ENCODE data around the gene SNAP25. TPM values are rescaled to one million over a fixed set of nuclear protein-coding genes. Genes with fewer than 3 reads are reported as not detected.

The SNAP25 gene
- total RNA-seq, 1 donor from 2014 or later = 3.5 TPM

DNA sequence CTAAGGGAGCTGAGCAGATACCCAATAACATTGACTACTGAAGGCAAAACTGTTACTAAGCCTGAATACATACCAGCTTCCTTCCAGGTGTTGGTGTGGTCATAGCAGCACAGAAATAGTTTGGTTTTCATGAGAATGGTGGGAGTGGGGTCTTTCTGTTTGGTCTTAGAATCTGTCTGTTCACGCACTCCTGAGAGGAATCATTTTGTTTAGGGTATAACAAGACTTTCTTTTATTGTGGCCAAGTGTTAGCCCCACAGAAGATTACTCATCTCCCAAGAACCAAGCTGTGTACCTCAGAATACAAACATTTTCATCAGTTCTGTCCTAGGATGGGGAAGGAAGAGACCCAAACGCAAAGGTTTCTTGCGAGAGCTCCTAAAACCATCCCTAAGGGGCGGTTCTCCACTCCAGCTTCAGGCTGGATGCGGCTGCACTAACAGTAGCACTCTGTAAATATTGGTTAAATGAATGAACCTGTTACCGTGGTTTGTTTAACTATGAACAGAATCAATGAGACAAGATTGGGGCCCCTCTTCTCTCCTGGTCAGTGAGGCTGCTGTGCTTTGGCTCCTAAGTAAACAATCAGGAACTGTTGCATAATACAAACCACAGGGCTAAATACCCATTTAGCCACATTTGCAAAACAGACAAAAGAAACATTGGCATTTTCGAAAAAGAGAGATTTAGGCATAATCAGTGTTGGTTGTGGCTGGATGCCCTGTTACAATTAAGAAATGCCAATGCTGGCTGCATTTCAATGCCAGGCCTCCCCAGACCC lies 44.9 kb downstream of the SNAP25 start:
- no peak for DNase-seq

DNA sequence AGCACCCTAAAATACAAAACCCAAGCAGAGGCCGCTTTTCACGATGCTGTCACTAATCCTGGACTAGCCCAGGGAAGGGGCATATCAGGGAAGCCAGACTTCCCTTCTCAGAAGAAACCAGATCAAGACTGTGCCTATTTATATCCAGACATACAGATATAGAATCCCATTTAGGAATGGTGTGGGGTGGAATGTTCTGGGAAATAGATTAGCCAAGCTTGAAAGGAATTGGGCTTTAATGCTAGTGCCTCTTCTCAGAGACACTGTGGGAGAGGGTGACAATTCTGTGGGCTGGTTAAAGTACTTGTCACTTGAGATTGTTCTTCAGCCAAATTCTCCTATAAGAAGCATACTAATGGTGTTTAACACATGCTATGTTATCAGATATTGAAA lies 45.5 kb downstream of the SNAP25 start:
- no peak for DNase-seq

DNA sequence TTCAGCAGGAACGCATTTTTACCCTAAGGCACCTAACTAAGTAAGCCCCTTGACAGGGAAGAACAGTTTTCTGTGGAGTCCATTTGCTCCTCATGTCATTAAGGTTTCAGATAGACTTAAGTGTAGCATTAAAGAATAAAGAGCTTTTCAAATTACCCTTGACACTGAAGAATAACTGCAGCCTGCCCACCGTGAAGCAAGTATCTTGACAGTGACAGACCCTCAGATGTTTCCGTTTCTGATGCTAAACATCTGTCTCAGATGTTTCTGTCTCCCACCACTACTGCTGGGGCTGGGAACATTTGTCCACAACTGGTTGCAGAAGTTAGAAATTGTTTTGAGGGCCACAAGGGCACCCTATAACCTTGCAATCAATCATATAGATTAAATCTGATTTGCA lies 50.0 kb downstream of the SNAP25 start:
- DNase-seq = no peak

DNA sequence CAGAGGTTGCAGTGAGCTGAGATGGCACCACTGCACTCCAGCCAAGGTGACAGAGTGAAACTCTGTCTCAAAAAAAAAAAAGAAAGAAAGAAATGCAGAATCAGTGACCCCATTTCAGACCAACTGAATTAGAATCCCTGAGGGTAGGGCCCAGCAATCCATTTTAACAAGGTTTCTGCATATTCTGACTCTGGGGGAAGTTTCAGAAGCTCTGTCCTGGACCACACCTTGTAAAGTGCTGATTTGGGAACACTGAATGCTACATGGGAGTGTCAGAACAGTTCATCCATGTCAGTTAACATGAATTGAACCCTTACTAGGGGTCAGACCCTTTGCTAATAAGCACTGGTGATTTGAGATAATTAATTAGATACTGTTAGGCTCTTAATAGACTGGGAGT lies 52.0 kb downstream of the SNAP25 start:
- DNase-seq = no peak

DNA sequence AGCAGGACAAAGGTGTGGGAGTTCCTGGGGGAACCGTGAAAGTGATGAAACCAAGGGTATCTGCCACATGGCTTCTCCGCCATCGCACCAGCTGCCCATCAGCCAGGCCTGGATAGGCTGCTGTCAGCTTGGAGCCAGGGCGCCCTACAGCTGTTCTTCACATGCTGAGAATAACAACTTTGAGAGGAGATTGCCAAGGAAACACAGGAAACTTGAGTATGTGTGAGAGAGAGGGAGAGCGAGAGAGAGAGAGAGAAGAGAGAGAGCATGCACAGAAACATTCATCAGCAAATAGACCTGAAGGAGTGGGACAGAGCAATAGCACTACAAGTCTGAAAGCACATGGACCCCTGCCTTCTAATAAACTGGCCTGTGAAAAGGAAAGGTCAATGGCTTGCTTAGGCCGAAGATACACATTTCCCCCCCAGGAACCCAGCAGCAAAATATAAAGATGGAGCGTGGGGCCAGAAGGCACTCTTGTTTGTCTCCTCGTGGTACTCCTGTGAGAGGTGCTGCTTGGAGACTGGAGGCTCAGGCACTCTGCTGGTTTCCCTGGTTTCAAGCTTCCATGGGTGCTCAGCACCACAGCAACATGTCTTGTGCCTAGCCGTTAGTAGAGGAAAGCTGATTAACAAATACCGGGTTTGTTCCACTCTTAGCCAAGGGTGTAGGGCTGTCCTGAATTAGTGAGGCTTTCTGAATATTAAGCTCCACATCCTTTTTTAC lies 53.0 kb downstream of the SNAP25 start:
- peak; percentile 38 for DNase-seq

DNA sequence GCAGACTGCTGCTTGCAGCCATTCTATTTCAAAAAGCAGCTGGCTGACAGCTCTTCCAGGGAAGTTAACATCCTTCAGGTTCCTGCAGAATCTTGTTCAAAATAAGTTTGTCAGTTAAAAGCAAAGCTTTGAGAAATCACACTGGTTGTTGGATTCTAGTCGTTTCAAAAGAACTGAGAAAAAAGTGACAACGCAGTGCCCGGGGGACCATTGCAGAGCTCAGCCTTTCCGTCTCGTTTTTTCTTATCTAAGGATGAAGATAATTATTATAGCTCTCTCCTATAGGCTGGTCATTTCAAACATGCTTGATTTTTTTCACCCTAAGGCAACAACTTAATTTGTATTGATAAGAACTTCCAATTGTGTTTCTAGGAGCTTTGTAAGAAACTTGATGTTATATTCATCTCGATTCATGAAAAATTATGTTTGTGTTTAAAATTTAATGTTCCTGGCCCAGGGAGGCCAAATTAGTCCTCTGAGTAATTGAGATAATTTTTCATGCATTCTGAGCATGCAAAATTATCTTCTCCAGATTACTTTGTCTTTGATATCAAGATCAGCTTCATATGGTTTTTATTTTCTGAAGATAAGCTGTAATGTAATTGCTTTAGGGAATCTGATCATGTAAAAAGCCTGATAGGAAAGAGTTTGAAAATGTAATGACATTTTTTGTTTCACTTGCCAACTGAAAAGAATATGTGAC lies 58.4 kb downstream of the SNAP25 start:
- DNase-seq = no peak

DNA sequence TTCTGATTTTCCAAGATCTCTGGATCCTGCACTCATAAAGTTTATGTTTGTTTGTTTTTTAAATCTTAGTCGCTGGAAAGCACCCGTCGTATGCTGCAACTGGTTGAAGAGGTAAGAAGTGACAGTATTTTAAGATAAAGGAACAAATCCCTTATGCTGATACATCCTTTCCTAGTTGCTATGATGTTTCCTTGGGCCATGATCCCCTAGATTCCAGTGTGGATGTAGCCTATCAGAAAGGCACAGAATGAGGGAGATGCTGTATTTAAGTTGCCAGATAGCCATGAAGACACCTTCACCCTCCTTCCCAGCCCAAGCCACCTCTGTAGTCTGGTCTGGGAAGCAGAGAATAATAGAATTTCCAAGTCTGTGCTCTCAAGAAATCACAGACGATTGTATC lies 59.0 kb downstream of the SNAP25 start:
- no peak for DNase-seq

DNA sequence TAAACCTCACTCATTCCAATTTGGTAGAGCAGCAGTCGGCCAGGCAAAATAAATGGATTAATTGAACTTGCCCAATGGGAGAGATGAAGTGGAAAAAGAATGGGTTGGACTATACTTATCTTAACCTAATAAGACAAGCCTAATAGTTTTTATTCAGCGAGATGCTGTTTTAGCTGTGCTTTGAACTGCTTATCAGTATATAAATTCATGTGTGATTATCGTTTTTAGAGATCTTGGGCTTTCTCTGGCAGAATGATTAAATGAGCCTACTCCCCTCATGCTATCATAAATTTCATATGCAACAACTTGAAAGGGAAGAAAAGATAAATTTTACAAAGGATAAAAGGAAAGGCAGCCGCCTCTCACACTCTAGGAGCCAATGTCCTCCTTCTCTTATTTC lies 59.8 kb downstream of the SNAP25 start:
- no peak for DNase-seq

DNA sequence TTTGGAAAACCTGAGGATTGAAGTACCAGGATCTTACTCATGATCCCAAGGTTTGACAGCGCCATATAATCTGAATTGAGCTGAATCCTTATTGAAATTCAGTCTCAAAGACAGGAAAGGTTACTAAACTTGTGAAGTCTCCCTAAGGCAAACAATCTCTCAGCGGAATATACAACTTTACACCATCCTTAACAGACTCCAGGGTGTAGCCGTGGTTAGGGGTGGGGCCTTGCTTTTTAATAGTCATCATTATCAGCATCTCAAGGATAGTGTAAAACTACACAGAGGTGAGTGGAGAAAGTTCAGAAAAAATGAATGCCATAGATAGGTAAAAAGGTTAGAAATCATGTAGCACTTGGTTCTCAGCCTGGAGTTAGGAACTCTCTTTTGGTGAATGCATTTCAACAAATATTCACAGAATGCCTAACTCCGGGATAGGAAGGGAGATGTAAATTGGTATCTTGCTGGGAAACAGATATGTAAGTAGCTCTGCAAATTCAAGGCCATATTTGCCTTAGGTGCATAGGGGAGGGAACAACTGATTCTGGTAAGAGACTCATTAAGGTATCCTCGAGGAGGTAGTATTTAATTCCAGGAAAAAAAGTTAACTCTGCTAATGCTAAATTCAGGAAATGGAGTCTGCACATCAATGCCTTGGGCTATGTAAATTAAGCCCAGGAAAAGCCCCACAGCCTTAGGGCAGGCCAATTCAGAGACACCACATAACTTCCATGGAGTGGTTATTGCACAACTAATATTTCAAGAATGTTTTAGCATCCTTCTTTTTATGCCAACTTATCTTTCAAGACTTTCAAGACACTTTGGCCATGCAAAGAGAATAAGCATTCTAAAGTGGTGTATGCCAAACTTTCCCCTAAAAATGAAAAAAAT lies 61.6 kb downstream of the SNAP25 start:
- no peak for DNase-seq

DNA sequence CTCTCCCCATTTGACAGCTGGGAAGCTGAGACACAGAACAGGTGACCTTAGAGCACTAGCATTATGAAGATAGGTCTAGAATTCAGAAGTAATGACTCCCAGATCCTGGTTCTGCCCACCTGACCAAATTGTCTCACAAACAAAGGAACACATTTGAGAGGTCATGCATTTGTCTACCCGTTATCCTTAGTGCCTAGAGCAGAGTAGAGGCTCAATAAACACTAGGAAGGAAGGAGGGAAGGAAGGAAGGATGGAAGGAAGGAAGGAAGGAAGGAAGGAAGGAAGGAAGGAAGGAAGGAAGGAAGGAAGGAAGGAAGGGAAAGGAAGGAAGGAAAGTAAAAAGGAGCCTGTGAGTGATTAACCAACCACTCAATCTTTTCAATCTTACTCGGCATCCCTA lies 63.3 kb downstream of the SNAP25 start:
- no peak for DNase-seq

DNA sequence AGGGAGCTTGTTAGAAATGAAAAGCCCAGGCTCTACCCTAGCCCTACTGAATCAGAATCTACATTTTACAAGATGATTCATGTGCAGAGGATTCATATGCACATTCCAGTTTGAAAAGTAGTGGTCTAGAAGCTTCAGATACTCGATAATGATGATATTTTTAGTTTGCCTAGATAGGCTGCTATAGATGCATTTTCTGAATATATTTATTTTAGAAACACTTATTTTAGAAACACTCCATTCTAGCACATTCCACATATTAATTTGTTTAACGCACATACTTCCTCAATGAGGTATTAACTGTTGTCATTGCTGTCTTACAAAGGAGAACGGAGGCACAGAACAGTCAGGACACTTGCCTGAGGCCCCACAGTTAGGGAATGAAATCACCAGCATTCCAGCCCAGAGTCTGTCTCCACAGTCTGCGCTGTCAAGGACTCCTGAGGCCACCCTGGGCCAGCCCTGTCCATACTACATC lies 64.4 kb downstream of the SNAP25 start:
- no peak for DNase-seq

DNA sequence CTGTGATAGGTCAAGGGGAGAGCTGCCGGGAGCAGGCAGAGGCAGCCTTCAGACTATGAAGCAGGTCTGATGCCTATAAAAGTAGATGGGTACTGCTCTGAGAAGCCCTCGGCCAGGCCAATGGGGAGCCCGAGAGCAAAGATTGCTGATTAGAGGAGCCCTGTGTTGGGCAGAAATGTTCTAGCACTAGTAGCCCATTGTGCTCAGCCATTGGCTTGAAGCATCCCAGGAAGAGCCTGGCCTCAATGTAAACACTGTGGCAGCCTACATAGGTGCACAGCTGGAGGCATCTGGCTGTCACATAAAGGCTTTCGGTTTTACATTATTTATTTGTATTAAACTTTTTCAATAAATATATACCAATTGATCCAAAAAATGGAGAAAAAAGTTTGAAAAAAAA lies 67.7 kb downstream of the SNAP25 start:
- DNase-seq = no peak

DNA sequence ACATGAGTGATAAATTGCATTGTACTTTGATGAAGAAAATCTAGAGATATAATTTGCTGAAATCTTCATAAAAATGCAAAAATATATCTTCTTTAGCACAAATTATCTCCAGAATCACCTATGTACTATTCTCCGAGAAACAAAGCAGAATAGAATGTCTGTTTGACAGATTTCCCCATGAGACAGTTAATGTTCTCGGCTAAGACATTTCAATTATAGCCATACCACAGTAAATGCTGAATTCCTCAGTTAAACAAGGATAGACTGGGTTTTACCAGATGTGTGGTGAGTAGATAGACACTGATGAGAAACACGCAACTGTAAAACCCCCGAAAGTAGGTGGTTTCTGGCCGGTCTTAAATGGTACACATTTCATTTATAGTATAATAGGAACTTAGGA lies 69.8 kb downstream of the SNAP25 start:
- no peak for DNase-seq

DNA sequence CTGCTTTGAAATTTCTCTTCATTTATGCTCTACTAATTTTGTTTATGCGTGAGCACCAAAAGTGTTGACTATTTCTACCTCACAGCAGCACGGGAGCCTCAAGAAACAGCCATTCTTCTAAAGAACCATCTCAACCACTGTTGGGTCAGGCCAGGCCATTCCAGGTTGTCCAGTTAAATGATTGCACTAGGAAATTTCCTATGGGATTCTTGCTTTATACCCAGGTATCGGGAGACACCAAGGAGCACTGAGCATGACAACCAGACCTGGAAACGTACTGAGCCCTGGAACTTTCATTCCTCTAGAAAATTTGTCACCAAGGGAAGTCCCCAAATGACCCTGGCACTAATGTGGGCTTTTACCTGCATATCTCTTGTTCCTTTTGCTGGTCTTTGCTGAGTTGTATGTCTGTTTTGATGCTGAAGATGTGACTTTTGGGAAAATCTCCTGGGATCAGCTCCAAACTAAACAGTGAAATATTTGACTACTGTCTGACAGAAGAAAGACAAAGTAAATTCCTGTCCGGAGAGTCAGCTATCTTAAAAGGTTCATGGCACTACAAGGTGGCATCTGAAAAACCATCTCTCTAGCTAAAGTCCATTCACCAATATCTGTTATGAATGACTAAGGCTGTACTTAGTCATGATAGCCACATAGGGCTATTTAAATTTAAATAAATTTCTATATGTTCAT lies 70.5 kb downstream of the SNAP25 start:
- DNase-seq = no peak

DNA sequence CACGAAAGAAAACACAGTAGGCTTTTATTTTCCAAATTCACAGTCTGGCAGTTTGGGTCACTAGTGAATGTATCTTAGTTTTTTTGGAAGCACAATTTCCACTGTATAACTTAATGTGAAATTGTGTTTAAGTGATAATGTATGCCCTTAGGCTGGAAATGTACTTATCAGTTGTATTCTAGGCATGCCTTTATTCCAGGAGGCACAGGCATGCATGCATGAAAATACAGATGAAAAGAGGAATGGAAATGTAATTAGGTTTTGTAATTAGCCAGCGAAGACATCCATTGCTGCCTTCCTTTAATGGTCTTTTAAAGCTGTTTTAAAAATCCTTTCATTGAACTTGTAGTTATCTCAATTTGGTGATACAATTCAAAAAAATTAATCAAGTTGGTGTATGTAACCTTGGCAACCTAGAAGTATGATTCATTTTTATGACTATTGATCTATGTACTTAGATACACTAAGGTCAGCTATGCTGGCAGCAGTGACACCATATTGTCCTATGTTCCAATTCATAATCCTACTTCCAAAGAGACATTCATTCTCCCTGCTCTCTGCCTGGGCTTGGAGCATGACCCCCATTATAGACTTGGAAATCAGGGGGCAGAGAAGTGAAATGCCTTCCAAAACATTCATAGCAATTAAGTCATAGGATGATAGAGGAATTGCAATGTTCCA lies 73.1 kb downstream of the SNAP25 start:
- DNase-seq = no peak

DNA sequence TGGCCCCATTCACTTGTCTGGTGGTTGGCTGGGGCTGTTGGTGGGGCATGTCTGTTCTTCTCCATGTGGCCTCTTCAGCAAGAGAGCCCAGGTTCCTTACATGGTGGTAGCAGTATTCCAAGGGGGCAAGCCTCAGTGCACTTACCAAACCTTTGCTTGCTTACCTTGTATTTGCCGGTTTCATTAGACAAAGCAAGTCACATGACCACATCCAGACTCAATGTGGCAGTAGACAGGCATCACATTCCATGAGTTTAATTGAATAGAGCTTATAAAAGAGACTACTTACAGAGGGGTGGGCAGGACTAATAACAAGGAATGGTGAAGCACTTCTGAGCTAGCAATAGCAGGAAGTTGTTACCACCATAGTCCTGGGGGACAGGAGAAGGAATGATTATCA lies 78.6 kb downstream of the SNAP25 start:
- DNase-seq = no peak

DNA sequence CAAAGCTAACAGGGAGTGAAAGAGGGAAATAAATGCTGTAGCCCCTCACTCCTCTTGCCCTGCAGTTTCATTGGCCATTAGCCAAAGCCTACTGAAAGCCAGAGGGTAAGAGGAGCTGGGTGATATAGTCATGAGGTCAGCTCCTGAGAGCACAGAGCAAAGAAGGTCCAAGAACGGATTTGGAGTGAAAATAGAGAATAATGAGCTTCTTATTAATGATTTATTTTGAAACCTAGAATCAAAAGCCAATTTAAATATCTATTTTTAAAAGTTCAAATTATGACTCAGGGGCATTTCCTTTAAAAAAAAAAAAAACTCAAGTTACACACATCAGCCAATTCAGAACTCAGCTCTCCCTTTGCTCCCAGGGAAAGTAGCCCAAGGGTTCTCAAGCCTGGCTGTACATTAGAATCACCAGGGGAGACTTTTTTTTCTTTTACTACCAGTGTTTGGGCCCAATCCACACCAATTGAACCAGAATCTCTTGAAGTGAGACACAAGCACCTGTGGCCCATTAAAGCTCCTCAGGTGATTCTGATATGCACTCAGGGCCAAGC lies 79.1 kb downstream of the SNAP25 start:
- no peak for DNase-seq

DNA sequence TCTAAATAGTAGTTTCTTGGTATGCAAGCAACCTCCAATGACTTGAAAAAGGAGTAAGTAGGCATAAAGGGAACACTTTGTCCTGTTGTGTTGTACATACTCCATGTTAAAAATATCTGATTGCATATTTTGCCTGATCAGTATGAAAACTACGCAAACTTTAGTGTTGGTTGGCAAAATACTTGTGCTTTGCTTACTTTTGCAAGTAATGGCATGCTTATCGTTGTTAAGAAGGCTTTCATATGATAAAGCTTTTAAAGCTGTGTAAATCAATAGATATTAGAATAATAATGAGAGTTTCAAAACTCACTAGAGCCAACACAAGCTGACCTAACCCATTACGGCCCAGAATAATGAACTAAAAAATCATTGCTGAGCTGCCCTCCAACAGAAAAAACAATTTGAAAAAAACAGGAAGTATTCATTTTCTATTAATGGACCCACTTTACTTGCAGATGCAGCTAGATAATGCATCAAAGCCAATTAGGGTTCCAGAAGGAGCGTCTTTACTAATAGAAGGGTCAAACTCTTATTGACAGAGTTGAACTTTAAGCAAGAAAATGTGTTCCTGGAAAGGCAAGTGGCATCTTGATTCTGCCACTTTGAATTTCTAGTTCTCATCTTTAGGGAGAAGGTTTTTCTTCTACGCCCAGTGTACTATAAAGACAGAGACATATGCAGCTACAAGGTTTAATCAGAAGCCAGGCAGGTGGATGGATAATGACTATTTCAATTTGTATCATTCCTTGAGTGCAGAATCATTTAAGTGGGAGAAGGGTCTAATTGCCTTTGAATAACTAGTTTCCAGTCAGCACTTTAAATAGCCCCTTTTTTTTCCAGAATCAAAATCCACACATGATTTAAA lies 82.2 kb downstream of the SNAP25 start:
- no peak for DNase-seq

DNA sequence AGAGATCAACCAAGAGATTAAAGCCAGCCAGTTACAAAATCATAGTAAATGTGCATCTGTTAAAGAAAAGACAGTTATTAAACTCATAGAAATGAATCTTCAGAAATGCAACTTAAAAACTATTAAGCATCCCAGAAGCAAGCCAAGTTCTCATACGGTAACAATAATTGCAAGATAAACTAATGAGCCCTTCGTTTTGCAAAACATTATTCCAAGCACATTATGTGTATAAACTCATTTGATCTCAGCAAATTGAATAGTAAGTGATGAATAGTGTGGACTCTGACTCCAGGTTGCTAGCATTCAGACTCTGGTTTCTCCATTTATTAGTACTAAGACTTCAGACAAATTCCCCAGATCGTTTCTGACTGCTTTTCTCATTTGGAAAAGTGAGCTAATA lies 85.2 kb downstream of the SNAP25 start:
- DNase-seq = no peak

Data from skin of body (tissue), 2 donors.